ENCODE results near the gene SRC.

GRCh38 chr20:37413379-37413778 is 67.4 kb downstream of the SRC start:
- TF ChIP-seq CTCF (IDR thresholded peaks at IDR 0.05) (no peak), POLR2AphosphoS5 (IDR thresholded peaks at IDR 0.05) (no peak), POLR2A (IDR thresholded peaks at IDR 0.05; ENCODE audit: low read depth) (no peak)

Measured in esophagus muscularis mucosa (tissue), 3 donors.